Endothelial cell (in vitro differentiated cells): ENCODE results near the gene MIER1. TPM values are rescaled to one million over a fixed set of nuclear protein-coding genes. Genes with fewer than 3 reads are reported as not detected.

ENCODE experiments used
- DNase-seq: peaks from one replicate; pipeline ENCODE4 v3.0.0; 2021; ENCODE audit warnings: low spot score
- H3K27ac Mint-ChIP-seq: one replicate; pipeline ENCODE4 v1.8.0; 2021; ENCODE audit warnings: mixed read lengths, inconsistent platforms; ENCODE audit not compliant: unreplicated experiment
- H3K27me3 Mint-ChIP-seq: one replicate; pipeline ENCODE4 v1.8.0; 2021; ENCODE audit warnings: mild to moderate bottlenecking, moderate library complexity, mixed read lengths, inconsistent platforms; ENCODE audit not compliant: unreplicated experiment
- H3K36me3 Mint-ChIP-seq: one replicate; pipeline ENCODE4 v1.8.0; 2021; ENCODE audit warnings: mild to moderate bottlenecking, low read depth, mixed read lengths, inconsistent platforms; ENCODE audit not compliant: unreplicated experiment
- H3K4me1 Mint-ChIP-seq: one replicate; pipeline ENCODE4 v1.8.0; 2021; ENCODE audit warnings: mild to moderate bottlenecking, mixed read lengths, inconsistent platforms; ENCODE audit not compliant: unreplicated experiment
- H3K4me3 Mint-ChIP-seq: one replicate; pipeline ENCODE4 v1.8.0; 2021; ENCODE audit warnings: mild to moderate bottlenecking, mixed read lengths, inconsistent platforms; ENCODE audit not compliant: unreplicated experiment
- H3K9me3 Mint-ChIP-seq: one replicate; pipeline ENCODE4 v1.8.0; 2021; ENCODE audit warnings: mixed read lengths, inconsistent platforms; ENCODE audit not compliant: unreplicated experiment
- CTCF ChIP-seq: fragments of 200-600 bp; sonication (generic); IDR thresholded peaks from one replicate; pipeline ENCODE4 v1.5.0; 2021; ENCODE audit warnings: antibody characterized with exemption; ENCODE audit not compliant: unreplicated experiment
- total RNA-seq: library from RNA; stranded (reverse); fragmentation: NEBNext Ultra II Directional; extraction: Animal tissue kit (Norgen Biotek cat#: 25700); gene quantifications from one replicate; pipeline ENCODE4 v1.2.1, GENCODE V29; 2021; ENCODE audit not compliant: unreplicated experiment

MIER1 gene
- total RNA-seq, 1 donor from 2014 or later = 33.2 TPM

DNA sequence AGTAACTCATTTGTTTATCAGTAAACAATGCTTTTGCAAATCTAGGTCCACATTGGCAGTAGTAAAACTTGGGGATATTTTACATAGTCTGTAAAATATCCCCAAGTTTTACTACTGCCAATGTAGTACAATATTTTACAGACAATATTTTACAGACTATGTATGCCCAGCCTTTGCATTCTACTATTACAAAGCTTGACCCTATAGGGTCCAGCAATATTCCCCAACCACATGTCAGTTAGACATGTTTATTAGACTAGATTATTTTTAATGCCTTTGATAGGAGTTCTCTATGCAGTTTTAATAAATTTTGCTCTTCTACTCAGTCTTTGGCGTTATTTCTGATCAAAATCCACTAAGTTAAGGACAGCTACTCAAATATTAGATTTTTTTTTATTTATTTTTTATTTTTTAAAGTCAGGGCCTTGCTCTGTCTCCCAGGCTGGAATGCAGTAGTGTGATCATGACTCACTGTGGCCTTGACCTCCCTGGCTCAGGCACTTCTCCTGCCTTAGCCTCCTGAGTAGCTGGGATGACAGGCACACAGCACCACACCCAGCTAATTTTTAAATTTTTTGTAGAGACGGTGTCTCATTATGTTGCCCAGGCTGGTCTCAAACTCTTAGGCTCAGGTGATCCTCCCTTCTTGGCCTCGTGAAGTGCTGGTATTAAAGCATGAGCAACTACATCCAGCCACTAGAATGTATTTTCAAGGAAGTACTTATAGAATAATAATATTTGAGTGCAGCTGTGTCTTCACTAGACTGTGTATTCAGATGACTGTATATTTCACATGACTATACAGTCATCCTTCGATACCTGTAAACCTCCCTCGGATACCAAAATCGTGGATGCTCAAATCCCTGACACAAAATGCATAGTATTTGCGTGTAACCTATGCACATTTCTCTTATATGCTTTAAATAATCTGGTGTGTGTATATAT lies 19.8 kb downstream of the MIER1 start:
- Mint-ChIP-seq H3K27me3 (peaks cover 2% of the 10 kb centered on the region), H3K4me1 (peaks cover 17% of the 10 kb centered on the region), H3K27ac (no peak overlapping the region), H3K9me3 (no peaks in the 10 kb centered on the region), H3K4me3 (no peak overlapping the region), H3K36me3 (peaks cover 3% of the 10 kb centered on the region)
- DNase-seq = no peak
- no peak for TF ChIP-seq CTCF

GRCh38 chr1:66945316-66945715 lies 20.5 kb downstream of the MIER1 start:
- no peak overlapping the region for H3K27ac Mint-ChIP-seq
- H3K4me3 Mint-ChIP-seq = no peak overlapping the region
- peaks cover 2% of the 10 kb centered on the region for H3K27me3 Mint-ChIP-seq
- peaks cover 17% of the 10 kb centered on the region for H3K4me1 Mint-ChIP-seq
- DNase-seq = no peak
- TF ChIP-seq CTCF = no peak
- H3K36me3 Mint-ChIP-seq = peaks cover 3% of the 10 kb centered on the region
- H3K9me3 Mint-ChIP-seq = no peaks in the 10 kb centered on the region

DNA sequence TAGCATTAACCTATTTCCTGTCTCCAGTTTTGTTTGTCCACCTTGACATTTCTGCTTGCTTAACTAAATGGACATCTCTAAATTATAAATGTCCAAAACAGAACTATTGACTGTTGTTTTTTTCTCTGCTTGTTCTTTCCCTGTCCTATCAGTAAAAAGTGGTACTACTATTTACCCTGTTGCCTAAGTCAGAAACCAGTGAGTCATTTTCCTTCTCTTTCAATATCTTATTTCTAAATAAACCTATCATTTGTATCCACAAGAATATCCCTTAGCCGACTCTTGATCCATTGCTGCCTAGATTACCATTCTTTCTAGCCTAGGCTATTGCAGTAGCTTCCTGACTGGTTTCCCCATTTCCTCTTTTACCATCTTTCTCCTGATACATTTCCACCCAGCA lies 22.5 kb downstream of the MIER1 start:
- TF ChIP-seq CTCF = no peak
- Mint-ChIP-seq H3K27me3 (peaks cover 2% of the 10 kb centered on the region), H3K4me3 (no peak overlapping the region), H3K9me3 (no peaks in the 10 kb centered on the region), H3K36me3 (peaks cover 3% of the 10 kb centered on the region), H3K27ac (peak overlapping the region; percentile 77), H3K4me1 (peaks cover 17% of the 10 kb centered on the region)
- no peak for DNase-seq

- peaks cover 12% of the 10 kb centered on the region for H3K4me1 Mint-ChIP-seq
- DNase-seq = no peak
- no peak for TF ChIP-seq CTCF
- H3K27ac Mint-ChIP-seq = no peak overlapping the region
- H3K27me3 Mint-ChIP-seq = no peaks in the 10 kb centered on the region
- no peak overlapping the region for H3K4me3 Mint-ChIP-seq
- no peaks in the 10 kb centered on the region for H3K9me3 Mint-ChIP-seq
- H3K36me3 Mint-ChIP-seq = peaks cover 8% of the 10 kb centered on the region
Measured at GRCh38 chr1:66951513-66951912, 26.7 kb downstream of the MIER1 start.

DNA sequence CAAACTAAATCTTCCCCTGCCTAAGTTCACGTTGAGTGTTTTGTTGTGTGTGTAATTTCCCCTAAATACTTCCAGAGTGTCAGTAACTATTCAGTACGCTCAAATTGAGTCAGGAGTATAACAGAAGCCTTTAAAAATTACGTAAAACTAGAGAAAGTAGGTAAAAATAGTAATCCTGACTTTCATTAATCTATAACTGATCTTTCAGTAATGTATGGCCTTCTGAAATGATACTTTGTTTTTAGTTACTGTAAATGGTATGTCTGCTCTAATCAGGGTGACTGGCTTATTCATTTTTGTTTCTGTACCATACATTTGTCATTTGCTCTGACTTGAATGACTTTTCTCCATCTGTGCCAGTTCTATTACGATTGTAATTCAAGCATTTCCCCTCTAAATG lies 29.4 kb downstream of the MIER1 start:
- no peak overlapping the region for H3K27ac Mint-ChIP-seq
- TF ChIP-seq CTCF = no peak
- peaks cover 8% of the 10 kb centered on the region for H3K36me3 Mint-ChIP-seq
- no peak for DNase-seq
- H3K27me3 Mint-ChIP-seq = no peaks in the 10 kb centered on the region
- H3K9me3 Mint-ChIP-seq = no peaks in the 10 kb centered on the region
- H3K4me1 Mint-ChIP-seq = no peaks in the 10 kb centered on the region
- H3K4me3 Mint-ChIP-seq = no peak overlapping the region
